Diencephalon (tissue), 1 donor: Measurements from ENCODE around the gene ZNF396. TPM values are rescaled to one million over a fixed set of nuclear protein-coding genes. Genes with fewer than 3 reads are reported as not detected.

Source experiments
- total RNA-seq: library from RNA; depleted of rRNA; stranded (reverse); fragments of >200 nt; gene quantifications from one replicate; pipeline ENCODE4 v1.2.3, GENCODE V29; 2014

ZNF396 gene
- total RNA-seq = 5.8 TPM

GRCh38 chr18:35376742-35377695 lies at the start of gene ZNF396:
Gene ZNF396 (minus strand): TSS chr18:35377337. CDS start chr18:35374292, 3,045 bp downstream.

GRCh38 chr18:35343936-35344735 lies 33.0 kb downstream of the ZNF396 start, which contains the start of gene ZNF24:
Gene ZNF24 (minus strand): TSS chr18:35344420. CDS start chr18:35340650, 3,770 bp downstream.

Other genes with a start within 250 kb of the ZNF396 start
- 43.1 TPM for gene ZNF397, start 136.3 kb downstream of the ZNF396 start, total RNA-seq
- gene ZSCAN30, start 87.1 kb downstream of the ZNF396 start, total RNA-seq = 22.8 TPM
- gene ZNF24, start 32.9 kb downstream of the ZNF396 start, total RNA-seq = 88.3 TPM
- gene INO80C, start 120.6 kb upstream of the ZNF396 start, total RNA-seq = 10.4 TPM
- 82.8 TPM for gene GALNT1, start 204.4 kb upstream of the ZNF396 start, total RNA-seq